HG03354 (cell line): ENCODE data around the gene SREBF2.
"Not testable (repeated sequence)": the region's sequence is repeated elsewhere in the genome, so short reads cannot be mapped to it uniquely, and the experiment has no call there.

Source experiments
- ATAC-seq: cut with Tn5 transposase; IDR thresholded peaks from one replicate; pipeline ENCODE4 v1.9.1; 2021; ENCODE audit warnings: mild to moderate bottlenecking; ENCODE audit not compliant: unreplicated experiment, poor library complexity, severe bottlenecking

Gene SREBF2

DNA sequence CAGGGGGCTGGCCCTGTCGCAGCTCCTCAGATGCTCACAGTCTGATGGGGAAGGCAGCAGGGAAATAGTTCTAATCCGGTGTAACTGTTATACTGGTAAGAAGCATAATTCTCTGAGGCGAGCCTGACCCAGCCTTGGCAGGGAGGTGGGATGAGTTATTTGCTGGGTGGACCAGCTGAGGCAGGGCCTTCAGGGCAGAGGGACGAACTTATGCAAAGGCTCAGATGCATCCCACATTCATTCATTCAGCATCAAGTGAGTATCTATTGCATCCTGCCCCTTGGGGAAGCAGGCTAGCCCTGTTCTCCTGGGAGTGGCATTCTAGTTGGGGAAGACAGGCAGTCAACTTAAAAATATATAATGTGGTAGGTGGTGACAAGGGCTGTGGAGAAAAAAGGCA, 13.6 kb upstream of the SREBF2 start:
- ATAC-seq: no peak

DNA sequence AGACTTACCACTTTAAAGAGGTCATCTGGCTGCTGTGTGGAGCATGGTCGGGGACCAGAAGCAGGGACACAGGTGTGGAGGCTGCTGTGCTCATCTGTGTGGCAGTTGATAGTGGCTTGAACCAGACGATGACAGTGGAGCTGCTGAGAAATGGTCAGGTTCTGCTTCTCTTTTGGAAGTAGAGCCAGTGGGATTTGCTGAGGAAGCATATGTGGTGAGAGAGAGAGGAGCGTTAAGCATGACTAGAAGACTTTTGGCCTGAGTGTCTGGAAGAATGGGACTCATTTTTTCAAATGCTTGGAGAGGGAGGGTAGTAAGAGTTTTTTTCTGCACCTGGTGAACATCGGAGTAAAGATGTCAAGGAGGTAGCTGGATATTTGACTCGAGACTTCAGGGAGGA, 12.5 kb upstream of the SREBF2 start:
- no peak for ATAC-seq

DNA sequence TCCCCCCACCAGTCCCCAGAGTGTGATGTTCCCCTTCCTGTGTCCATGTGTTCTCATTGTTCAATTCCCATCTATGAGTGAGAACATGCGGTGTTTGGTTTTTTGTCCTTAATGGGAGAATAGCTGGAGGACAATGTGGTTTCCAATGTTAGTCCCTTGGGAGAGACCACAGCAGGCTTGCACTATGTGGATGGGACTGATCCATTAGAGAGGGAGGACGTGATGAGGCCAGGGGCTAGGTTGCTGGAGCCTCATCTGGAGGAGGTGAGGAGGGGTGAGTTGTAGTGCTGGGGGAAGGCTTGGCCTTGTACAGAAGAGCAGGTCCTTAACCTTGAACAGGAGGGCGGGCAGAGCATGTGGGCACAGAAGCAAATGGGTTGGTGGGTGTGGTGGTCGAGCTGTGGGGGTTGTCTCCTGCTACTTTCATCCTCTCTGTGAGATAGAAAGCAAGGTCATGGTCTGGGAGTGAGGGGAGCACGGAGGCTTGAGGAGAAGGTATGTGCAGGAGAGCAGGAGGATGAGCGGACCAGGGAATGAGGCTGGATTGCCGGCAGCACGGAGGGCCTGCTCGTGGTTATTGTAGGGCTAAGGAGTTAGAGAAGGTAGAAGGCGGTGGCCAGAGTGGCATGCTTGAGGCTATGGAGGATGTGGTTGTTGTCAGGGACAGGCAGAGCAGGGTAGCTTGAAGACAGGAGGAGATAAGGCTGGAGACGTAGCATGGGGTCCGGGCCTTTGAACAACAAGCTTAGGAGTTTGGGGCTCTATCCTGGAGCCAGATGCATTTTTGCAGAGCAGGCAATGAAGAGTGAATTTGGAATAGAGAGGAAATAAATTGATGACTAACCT, 11.2 kb upstream of the SREBF2 start:
- ATAC-seq: no peak

DNA sequence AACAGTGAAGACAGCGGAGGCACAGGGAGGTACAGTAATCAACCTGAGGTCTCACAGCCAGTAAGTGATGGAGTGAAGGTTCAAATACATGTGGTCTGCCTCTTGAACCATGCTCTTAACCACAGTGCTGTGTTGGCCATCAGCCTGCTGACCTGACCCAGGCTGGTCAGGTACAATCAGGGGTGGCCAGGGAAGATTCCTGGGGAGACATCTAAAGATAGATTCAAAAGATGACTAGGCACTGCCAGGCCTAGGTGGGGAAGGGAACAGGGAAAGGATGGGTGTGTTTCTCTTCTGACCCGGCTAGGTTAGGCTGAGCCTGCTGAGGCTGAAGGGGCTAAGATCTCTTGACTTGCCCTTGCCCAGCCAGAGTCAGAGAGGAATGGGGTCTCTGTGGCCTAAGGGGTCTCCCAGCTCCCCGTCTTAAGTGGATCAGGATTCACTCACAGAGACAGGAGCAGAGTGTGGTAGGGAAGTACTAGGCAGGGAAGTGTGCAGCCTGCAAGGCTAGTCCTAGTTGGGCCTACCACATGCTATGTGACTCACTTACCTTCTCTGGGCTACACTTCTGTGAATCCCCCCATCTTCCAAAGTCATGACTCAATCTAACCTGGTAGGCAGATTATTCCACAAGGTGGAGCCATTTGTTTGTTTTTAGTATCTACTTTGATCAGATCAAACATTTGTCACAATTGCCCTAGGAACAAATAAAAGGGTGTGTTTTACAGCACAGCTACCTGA, 10.4 kb upstream of the SREBF2 start:
- no peak for ATAC-seq

DNA sequence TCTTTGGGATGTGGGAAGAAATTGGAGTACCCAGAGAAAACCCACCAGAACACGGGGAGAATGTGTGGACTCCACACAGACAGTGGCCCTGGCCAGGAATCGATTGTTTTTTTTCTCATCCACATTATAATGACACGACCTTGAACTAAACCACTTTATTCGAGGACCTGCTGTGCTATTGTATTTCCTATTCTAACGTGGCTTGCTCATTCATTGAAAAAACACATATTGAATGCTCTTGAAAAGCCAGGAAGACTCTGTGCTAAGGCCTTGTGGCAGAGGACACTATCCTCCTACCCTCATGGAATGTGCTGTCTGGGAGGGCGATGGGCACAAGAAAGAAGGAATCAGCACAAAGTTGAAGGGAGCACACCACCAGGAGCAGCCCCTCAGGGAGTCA, 9.1 kb upstream of the SREBF2 start:
- no peak for ATAC-seq

DNA sequence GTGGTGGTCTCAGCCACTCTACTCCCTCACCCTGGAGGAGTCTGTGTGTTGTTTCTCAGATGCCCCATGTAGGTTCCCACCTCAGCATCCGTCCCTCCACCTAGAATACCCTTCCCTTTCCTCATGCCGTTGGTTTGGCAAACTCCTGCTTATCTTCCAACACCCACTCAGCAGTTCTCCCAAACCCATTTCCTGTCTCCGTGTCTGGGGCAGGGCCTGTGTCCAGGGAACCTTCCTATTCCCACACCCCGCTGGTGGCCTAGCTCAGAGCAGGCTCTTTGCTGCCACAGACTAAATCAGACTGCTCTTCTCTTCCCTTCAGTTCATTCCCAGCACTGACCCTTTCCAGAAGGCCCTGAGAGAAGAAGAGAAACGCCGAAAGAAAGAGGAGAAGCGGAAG, 7.5 kb upstream of the SREBF2 start:
- ATAC-seq: no peak

DNA sequence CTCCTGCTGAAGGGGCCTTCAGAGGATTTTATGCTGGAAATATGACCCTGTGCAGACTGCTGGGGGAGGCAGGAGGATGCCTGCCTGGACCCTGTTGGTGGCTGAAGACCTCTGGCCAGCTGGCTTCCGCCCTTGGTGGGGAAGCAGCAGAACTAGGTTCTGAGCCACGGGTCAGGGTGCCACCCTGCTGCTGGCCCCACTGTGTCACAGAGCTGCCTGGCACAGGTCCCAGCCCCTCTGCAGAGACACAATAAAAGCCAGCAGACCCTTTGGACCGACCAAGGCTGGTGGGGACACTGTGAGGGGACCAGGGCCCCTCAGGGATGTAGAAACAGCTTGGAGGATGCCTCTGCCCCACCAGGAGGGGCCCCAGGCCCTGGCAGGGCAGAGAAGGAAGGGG, 6.9 kb upstream of the SREBF2 start:
- ATAC-seq: no peak

DNA sequence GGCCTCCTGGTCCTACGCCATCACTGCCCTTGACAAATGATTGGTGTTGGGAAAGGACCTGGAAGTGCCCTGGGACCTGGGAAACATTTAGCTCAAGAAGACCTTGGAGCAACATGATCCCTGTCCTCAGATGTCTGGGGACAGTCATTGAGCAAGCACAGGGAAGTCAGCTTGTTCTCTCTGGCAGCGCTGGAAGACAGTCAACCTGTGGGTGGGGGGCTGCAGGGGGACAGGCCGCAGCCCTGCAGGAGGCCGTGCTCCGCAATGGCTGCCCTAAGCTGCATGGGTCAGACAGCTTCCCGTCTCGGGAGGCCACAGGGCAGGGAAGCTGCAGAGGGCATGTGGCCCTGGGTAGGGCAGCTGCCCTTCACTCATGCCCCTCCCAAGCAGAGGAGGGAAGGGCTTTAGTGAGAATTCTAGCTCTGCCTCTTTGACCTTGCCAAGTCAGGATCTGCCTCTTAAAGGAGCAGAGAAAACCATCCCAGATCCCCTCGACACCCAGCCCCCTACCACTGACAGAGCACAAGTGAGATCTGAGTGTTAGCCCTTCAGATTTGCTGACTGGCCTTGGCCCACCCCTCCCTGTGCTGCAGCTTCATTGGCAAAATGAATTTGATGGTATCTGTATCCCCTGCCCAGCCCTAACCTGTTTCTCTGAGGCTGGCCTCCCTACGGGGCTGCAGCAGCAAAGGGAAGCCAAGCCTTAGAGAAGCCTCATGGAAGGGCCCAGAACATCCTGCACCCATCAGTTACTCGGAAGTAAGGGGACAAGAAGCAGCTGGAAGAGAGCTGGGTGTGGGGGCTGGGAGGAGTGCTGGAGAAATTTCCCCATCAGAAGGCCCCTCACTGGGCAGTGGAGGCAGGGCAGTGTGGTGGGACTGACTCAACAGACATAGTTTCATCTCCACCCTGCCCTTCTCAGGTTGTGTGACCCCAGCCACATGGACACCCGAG, 6.2 kb upstream of the SREBF2 start:
- ATAC-seq: no peak

DNA sequence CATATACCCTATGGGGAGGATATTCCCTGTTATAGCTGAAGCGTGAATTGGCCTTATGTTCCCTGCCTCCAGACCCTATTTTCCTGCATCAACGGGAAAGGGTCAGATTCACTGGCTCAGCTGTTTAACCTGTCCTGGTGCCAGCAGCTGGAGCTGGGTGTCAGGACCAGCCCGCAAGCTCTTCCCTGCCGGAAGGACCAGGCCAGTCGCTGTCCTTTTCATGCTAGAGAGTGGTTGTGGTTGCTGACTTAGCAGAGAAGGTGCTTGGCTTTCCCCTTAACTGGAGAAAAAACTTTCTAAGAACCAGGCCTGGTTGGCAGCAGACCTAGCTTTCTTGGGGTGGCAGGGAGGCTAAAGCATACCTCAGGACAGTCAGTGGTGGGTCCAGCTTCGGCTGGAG, 5.2 kb upstream of the SREBF2 start:
- ATAC-seq: no peak

DNA sequence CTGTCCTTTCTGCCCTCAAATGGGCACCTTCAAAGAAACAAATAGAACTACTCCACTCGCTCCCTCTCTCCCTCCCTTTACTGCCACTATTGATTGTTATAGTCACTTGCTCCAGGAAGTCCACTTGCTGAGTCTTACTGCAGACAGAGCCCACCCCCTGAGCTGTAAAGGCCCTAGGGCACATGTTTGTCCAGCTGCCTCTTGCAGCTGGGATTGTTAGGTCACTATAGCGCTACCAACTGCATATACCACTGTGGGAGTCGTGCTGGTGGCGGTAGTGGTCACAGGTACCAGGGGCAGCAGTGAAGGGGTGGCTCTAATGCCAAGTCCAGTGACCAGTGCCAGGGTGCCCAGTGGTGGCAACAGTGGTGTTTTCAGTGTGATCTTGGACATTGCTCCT, 4.4 kb upstream of the SREBF2 start:
- ATAC-seq: no peak

DNA sequence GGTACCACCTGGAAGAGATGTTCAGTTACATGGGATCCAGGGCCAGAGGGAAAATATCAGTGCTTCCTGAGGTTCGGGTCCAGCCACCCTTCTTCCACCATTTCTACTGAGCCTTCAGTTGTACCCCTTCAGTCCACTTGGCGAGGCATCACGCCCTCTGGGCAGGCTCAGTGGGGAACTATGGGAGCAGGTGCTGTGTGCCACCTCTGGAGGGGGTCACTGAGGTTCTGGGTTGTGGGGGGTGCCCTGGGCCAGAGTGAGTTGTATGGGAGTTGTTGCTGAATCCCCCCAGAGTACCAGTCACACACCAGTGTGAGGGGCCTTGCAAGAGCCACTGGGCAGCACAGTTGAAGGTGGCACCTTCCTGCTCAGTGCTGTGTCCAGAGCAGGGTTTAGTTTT, 2.7 kb upstream of the SREBF2 start:
- ATAC-seq: no peak

DNA sequence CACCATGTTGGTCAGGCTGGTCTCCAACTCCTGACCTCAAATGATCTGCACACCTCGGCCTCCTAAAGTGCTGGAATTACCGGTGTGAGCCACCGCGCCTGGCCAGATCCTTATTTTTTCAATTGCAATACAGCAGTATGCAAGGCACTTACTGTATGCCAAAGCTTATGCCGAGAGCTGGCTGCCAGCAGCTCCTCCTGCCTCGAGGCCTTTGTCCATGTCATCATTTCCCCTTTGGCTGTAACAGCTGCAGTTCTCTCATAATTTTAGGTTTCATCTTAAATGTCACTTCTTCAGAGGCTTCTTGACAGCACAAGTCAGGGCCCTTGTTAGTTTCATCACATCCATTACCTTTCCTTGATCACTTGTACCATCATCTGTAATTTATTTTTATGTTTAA, 1.5 kb upstream of the SREBF2 start:
- ATAC-seq: no peak

DNA sequence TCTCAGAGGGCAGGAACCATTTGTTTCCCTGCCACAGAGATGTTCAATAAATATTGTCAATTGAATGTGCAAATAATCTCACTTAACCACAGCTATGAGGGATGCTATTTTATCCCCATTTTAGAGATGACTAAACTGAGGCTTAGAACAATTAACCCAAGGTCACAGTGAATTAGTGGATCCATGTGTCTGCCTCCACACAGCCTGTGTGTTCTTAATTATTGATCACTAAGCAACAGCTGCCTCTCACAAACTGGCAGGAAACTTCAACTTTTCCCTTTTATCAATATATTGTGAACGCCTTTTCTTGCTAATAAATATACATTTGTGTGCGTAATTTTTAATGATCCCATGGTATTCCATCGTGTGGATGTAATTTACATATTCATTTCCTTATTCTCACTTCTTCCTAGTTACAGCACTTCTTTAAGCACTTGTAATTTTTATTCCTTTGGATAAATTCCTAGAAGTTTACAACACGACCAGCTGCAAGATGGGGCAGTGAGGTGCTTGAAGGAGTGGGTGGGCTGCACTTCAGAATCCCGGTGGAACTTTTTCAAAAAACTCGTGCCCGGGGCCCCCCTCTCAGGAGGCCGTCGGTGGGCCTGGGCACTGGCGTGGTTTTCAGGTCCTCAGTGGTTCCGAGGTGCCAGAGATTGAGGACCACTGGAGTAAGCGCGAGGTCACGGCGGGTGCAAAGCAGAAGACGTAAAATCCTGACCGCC, 915 bp upstream of the SREBF2 start:
- ATAC-seq: peak; percentile 8

DNA sequence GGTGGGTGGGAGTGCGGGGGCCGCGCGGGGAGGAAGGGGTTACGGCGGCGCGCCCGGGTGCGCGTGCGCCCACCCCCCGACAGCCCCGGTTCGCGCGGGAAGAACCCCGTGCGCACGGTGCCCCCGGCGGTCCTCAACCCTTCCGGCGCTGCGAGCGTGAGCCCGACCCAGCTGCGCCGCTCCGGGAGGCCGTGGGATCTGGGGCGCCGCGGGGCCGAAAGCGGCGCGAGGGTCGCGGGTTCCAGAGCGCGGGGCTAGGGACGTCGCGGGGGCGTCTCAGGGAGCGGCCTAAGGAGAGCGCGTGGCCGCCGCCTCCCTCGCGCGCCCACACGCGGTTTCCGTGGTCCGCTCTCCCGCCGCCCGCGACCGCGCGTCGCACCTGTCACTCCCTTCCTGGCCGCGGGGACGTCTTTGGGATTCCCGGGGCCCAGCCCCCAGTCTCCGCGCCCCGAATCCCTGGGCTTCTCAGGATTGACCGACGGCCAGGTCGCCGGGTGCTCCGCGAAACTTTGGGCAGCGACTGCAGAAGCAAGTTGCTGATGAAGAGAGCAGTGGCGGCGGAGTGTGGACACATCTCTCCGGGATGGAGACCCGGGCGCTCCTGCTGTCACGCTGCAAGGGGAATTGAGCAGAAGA, 582 bp downstream of the SREBF2 start:
- ATAC-seq: peak; percentile 19

DNA sequence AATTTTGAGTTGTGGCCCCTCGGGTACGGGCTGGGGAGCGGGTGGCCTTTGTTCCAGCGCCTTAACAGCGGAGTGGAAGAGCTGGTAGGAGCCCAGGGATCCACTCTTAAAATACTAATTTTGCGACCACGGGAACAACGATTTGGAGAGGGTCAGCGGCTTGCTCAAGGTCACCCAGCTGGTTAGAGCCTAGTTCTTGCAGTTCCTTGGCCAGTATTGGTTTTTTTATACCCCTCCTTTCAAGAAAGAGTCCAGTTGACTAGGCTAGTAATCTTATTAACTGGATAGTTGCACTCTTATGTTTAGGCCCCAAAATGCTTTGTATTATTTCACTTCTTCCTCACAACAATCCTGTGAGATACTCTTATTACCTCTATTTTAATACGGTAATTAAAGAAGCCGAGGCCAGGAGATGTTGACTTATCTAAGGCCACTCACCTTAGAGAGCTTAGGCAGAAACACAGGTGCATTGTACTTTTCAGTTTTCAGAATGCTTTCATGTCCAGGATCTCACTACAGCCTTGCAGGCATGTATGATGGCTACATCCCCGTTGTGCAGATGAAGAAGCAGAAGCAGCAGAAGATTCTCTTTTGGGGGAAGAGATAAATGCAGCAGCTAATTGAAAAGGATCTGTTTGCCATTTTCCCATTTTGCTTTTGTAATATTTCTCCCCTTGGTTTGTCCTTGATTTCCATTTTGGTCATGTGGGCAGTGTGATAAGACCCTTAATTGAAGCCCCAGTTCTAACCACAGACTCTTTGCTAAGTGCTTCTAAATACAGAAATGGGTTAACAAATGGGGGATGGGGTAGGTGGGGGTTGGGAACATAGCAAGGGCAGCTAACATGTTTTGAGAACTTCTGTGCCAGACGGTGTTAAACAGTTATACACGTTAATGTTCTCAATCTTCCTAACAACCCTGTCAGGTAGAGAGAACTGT, 1.4 kb downstream of the SREBF2 start:
- ATAC-seq: no peak

DNA sequence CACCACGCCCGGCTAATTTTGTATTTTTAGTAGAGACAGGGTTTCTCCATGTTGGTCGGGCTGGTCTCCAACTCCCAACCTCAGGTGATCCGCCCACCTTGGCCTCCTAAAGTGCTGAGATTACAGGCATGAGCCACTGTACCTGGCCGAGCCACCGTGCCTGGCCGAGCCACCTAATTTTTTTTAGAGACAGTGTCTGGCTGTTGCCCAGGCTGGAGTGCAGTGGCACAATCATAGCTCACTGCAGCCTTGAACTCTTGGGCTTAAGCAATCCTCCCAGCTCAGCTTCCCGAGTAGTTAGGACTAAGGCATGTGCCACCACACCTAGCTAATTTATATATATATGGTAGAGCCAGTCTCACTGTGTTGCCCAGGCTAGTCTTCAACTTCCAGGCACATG, 2.6 kb downstream of the SREBF2 start:
- ATAC-seq: not testable (repeated sequence)

DNA sequence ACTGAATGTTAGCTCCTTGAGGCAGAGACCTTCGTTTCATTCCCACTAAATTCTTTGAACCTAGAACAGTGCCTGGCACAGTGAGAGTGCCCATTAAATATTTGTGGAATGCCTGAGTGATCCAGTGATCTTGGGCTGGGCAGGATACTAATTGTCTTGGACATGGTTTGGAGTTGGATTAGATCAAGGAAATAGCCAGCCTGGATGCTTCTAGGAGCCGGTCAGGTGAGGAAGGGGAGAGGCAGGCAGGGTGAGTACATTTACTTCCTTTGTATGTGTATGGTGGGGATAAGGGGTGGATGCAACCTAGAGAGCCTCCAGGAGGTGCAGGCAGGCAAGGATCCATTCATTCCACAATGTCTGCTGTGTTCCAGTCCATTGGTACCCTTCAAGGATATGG, 3.6 kb downstream of the SREBF2 start:
- ATAC-seq: no peak
